ENCODE data around the gene UNC5C.

The UNC5C gene

GRCh38 chr4:95263960-95264359 lies 284.8 kb downstream of the UNC5C start:
- Histone ChIP-seq H3K4me3 (replicated peaks; ENCODE audit: low read depth, low read length) (no peak overlapping the region), H3K27me3 (replicated peaks; ENCODE audit: control insufficient read depth, insufficient read depth, low read length) (no peaks in the 10 kb centered on the region), H3K36me3 (ENCODE audit: control insufficient read depth, insufficient read depth, low read length) (no peaks in the 10 kb centered on the region)
- TF ChIP-seq, protein P1, sequence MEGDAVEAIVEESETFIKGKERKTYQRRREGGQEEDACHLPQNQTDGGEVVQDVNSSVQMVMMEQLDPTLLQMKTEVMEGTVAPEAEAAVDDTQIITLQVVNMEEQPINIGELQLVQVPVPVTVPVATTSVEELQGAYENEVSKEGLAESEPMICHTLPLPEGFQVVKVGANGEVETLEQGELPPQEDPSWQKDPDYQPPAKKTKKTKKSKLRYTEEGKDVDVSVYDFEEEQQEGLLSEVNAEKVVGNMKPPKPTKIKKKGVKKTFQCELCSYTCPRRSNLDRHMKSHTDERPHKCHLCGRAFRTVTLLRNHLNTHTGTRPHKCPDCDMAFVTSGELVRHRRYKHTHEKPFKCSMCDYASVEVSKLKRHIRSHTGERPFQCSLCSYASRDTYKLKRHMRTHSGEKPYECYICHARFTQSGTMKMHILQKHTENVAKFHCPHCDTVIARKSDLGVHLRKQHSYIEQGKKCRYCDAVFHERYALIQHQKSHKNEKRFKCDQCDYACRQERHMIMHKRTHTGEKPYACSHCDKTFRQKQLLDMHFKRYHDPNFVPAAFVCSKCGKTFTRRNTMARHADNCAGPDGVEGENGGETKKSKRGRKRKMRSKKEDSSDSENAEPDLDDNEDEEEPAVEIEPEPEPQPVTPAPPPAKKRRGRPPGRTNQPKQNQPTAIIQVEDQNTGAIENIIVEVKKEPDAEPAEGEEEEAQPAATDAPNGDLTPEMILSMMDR (IDR thresholded peaks at IDR 0.05; ENCODE audit: insufficient read depth, low read length, poor library complexity, severe bottlenecking): no peak
- DNase-seq (ENCODE audit: extremely low read depth, insufficient read length): no peak

GRCh38 chr4:95263391-95263790 lies 285.4 kb downstream of the UNC5C start:
- TF ChIP-seq, protein P1 (IDR thresholded peaks at IDR 0.05; ENCODE audit: insufficient read depth, low read length, poor library complexity, severe bottlenecking): no peak
- no peaks in the 10 kb centered on the region for H3K27me3 ChIP-seq (replicated peaks; ENCODE audit: control insufficient read depth, insufficient read depth, low read length)
- no peak overlapping the region for H3K4me3 ChIP-seq (replicated peaks; ENCODE audit: low read depth, low read length)
- DNase-seq (ENCODE audit: extremely low read depth, insufficient read length): no peak
- no peaks in the 10 kb centered on the region for H3K36me3 ChIP-seq (ENCODE audit: control insufficient read depth, insufficient read depth, low read length)

GRCh38 chr4:95256108-95256835 lies 292.5 kb downstream of the UNC5C start:
- no peaks in the 10 kb centered on the region; the same call in 1 of the 2 replicates for H3K27me3 ChIP-seq (replicated peaks; ENCODE audit: control insufficient read depth, insufficient read depth, low read length)
- no peaks in the 10 kb centered on the region for H3K36me3 ChIP-seq (ENCODE audit: control insufficient read depth, insufficient read depth, low read length)
- H3K4me3 ChIP-seq (replicated peaks; ENCODE audit: low read depth, low read length): no peak overlapping the region
- TF ChIP-seq, protein P1 (IDR thresholded peaks at IDR 0.05; ENCODE audit: insufficient read depth, low read length, poor library complexity, severe bottlenecking): no peak
- DNase-seq (ENCODE audit: extremely low read depth, insufficient read length): no peak

- no peaks in the 10 kb centered on the region for H3K36me3 ChIP-seq (ENCODE audit: control insufficient read depth, insufficient read depth, low read length)
- TF ChIP-seq, protein P1 (IDR thresholded peaks at IDR 0.05; ENCODE audit: insufficient read depth, low read length, poor library complexity, severe bottlenecking): no peak
- H3K4me3 ChIP-seq (replicated peaks; ENCODE audit: low read depth, low read length): no peak overlapping the region
Observed at GRCh38 chr4:95255396-95256107, 293.2 kb downstream of the UNC5C start.

DNA sequence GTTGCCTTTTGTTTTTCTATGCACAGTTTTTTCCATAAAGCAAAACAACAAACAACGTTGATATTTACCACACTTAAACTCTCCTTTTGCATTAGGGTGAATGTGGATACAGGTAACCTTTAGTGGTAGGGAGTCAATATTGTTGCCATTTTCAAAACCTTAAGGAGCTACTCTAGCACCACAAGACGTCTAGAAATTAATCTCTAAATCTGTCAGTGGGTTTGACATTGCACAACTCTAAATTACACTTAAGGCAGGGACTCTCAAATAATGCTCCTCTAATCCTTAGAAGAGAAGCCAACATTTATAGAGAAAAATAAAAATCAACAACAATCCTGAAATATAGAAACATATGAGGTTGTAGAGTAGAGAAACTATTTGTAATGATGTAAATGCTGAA lies 297.2 kb downstream of the UNC5C start:
- Histone ChIP-seq H3K4me3 (replicated peaks; ENCODE audit: low read depth, low read length) (no peak overlapping the region), H3K27me3 (replicated peaks; ENCODE audit: control insufficient read depth, insufficient read depth, low read length) (no peaks in the 10 kb centered on the region; the same call in 1 of the 2 replicates), H3K36me3 (ENCODE audit: control insufficient read depth, insufficient read depth, low read length) (no peaks in the 10 kb centered on the region)
- DNase-seq (ENCODE audit: extremely low read depth, insufficient read length): no peak
- TF ChIP-seq, protein P1 (IDR thresholded peaks at IDR 0.05; ENCODE audit: insufficient read depth, low read length, poor library complexity, severe bottlenecking): no peak

More at GRCh38 chr4:95255396-95256107, 293.2 kb downstream of the UNC5C start:
- H3K27me3 ChIP-seq (replicated peaks; ENCODE audit: control insufficient read depth, insufficient read depth, low read length): no peaks in the 10 kb centered on the region; the same call in 1 of the 2 replicates
- no peak for DNase-seq (ENCODE audit: extremely low read depth, insufficient read length)
